Sigmoid colon (tissue), 4 donors: ENCODE data around the gene WHRN.

Experiments
- CTCF ChIP-seq, 4 experiments: fragments of 450-650 bp in 3 of 4; fragments of 200-600 bp in 1 of 4; IDR thresholded peaks; one replicate each; pipeline ENCODE4 v1.5.1; 2016 to 2019; ENCODE audit warnings: antibody characterized with exemption in 4 of 4, mild to moderate bottlenecking in 3 of 4, moderate library complexity in 2 of 4
- POLR2AphosphoS5 ChIP-seq, 4 donors: sonication (generic); formaldehyde crosslinking; IDR thresholded peaks; one replicate each; pipeline ENCODE4 v1.6.1; 2017; ENCODE audit warnings: antibody characterized with exemption in 4 of 4

- TF ChIP-seq CTCF (IDR thresholded peaks at IDR 0.05) (no peak), POLR2AphosphoS5 (IDR thresholded peaks at IDR 0.05) (no peak)
Observed at GRCh38 chr9:114357360-114357759, 147.9 kb downstream of the WHRN start.
